Sigmoid colon (tissue), 7 donors: ENCODE results near the gene HOXD3. TPM values are rescaled to one million over a fixed set of nuclear protein-coding genes. Genes with fewer than 3 reads are reported as not detected.

Experiments used
- DNase-seq: peaks from one replicate; pipeline ENCODE4 v3.0.0-alpha.2; 2019
- H3K27ac ChIP-seq, 4 donors: fragments of 200-600 bp; sonication (generic); one replicate each; pipeline ENCODE4 v1.5.1; 2016 to 2019; ENCODE audit warnings: mild to moderate bottlenecking in 1 of 4
- H3K27me3 ChIP-seq, 3 donors: fragments of 200-600 bp; sonication (generic); one replicate each; pipeline ENCODE4 v1.5.1; 2019; ENCODE audit warnings: mild to moderate bottlenecking in 1 of 3
- H3K36me3 ChIP-seq, 4 donors: fragments of 200-600 bp; sonication (generic); one replicate each; pipeline ENCODE4 v1.5.1; 2016 to 2019
- H3K4me1 ChIP-seq, 4 donors: fragments of 200-600 bp; sonication (generic); one replicate each; pipeline ENCODE4 v1.5.1; 2017 to 2019
- H3K4me3 ChIP-seq, 4 donors: fragments of 200-600 bp; sonication (generic); one replicate each; pipeline ENCODE4 v1.5.1; 2017 to 2019; ENCODE audit warnings: mild to moderate bottlenecking in 2 of 4, moderate library complexity in 1 of 4
- H3K9me3 ChIP-seq, 4 donors: fragments of 200-600 bp in 3 of 4; sonication (generic) in 3 of 4; one replicate each; pipeline versions ENCODE4 v1.5.1 to v1.6.1; 2013 to 2019
- EP300 ChIP-seq, 4 donors: sonication (generic); formaldehyde crosslinking; IDR thresholded peaks; one replicate each; pipeline ENCODE4 v1.6.1; 2017; ENCODE audit warnings: antibody characterized with exemption in 4 of 4
- POLR2A ChIP-seq, 2 donors: fragments of 450-650 bp; IDR thresholded peaks; one replicate each; pipeline ENCODE4 v1.6.1; 2016; ENCODE audit warnings: antibody characterized with exemption in 2 of 2, mild to moderate bottlenecking in 2 of 2, moderate library complexity in 2 of 2
- POLR2AphosphoS5 ChIP-seq, 4 donors: sonication (generic); formaldehyde crosslinking; IDR thresholded peaks; one replicate each; pipeline ENCODE4 v1.6.1; 2017; ENCODE audit warnings: antibody characterized with exemption in 4 of 4
- WGBS, 2 donors: extraction: QIAGEN DNeasy Blood & Tissue Kit; methylation state at CpG; one replicate each; pipeline ENCODE4 v1.1.7; 2013; 5-methylcytosine and 5-hydroxymethylcytosine counted together
- intact Hi-C: fragments of 100-400 bp; cut with DNase I; formaldehyde crosslinking; loops from one replicate; pipeline ENCODE4 v1.15.1; 2023
- polyA plus RNA-seq, 3 donors: library from polyadenylated mRNA; stranded (reverse); fragments of 200-250 nt; gene quantifications; one replicate each; pipeline ENCODE4 v1.2.3, GENCODE V29; 2013
- total RNA-seq, 4 donors: library from RNA; depleted of rRNA; stranded (reverse); fragments of >200 nt; gene quantifications; one replicate each; pipeline ENCODE4 v1.1.0, GENCODE V29; 2016
- TF ChIP-seq, protein P1 (sequence below), 4 experiments: fragments of 450-650 bp in 3 of 4; fragments of 200-600 bp in 1 of 4; IDR thresholded peaks; one replicate each; pipeline ENCODE4 v1.5.1; 2016 to 2019; ENCODE audit warnings: antibody characterized with exemption in 4 of 4, mild to moderate bottlenecking in 3 of 4, moderate library complexity in 2 of 4
- donor health status: healthy with polysubstance abuse.
- donor health status: Bipolar disorder and iron deficiency.
- donor health status: healthy.

The HOXD3 gene
- total and polyA plus RNA-seq, 7 donors: 0.60 to 4.6 (median 1.4) TPM

DNA sequence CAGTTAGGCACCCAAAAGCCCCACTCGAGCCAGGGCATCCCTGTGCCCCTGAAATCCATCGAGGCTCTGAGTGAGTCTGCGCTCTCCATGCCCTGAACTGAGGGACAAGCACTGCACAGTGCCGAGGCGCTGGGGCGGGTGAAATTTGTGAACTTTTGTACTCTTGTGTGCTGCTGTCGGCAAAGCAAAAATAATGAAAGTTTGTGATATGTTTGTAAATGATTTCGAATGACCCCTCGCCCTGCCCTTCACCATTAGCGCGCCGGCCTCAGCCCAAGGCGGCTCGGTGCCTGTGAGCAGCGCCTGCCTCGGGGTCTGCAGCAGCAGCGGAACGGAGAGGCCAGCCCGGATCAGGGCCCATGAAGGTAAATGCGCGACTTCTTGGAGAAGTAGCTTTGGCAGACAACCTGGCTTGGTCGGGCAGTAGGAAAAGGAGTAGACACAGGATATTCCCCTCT, 7.6 kb upstream of the HOXD3 start:
- Histone ChIP-seq H3K4me1 (peaks cover 0 to 8% (median 2%) of the 10 kb centered on the region in 4 donors), H3K36me3 (peaks cover 0 to 9% (median 0%) of the 10 kb centered on the region in 4 donors), H3K4me3 (no peak overlapping the region), H3K9me3 (no peaks in the 10 kb centered on the region), H3K27ac (no peak overlapping the region), H3K27me3 (peaks cover 12 to 99% (median 75%) of the 10 kb centered on the region in 3 donors)
- TF ChIP-seq POLR2A (IDR thresholded peaks at IDR 0.05) (no peak), EP300 (IDR thresholded peaks at IDR 0.05) (no peak), POLR2AphosphoS5 (IDR thresholded peaks at IDR 0.05) (no peak)
- TF ChIP-seq, protein P1, sequence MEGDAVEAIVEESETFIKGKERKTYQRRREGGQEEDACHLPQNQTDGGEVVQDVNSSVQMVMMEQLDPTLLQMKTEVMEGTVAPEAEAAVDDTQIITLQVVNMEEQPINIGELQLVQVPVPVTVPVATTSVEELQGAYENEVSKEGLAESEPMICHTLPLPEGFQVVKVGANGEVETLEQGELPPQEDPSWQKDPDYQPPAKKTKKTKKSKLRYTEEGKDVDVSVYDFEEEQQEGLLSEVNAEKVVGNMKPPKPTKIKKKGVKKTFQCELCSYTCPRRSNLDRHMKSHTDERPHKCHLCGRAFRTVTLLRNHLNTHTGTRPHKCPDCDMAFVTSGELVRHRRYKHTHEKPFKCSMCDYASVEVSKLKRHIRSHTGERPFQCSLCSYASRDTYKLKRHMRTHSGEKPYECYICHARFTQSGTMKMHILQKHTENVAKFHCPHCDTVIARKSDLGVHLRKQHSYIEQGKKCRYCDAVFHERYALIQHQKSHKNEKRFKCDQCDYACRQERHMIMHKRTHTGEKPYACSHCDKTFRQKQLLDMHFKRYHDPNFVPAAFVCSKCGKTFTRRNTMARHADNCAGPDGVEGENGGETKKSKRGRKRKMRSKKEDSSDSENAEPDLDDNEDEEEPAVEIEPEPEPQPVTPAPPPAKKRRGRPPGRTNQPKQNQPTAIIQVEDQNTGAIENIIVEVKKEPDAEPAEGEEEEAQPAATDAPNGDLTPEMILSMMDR (IDR thresholded peaks at IDR 0.05): no peak
- DNase-seq: no peak
- intact Hi-C loops: loop anchor here (10.0 kb wide), 1 partner anchor 665 kb away; no protein-coding TSS in a partner anchor
- 66 to 88% methylated on average over 22 of the region's 22 CpGs for WGBS, 2 donors

DNA sequence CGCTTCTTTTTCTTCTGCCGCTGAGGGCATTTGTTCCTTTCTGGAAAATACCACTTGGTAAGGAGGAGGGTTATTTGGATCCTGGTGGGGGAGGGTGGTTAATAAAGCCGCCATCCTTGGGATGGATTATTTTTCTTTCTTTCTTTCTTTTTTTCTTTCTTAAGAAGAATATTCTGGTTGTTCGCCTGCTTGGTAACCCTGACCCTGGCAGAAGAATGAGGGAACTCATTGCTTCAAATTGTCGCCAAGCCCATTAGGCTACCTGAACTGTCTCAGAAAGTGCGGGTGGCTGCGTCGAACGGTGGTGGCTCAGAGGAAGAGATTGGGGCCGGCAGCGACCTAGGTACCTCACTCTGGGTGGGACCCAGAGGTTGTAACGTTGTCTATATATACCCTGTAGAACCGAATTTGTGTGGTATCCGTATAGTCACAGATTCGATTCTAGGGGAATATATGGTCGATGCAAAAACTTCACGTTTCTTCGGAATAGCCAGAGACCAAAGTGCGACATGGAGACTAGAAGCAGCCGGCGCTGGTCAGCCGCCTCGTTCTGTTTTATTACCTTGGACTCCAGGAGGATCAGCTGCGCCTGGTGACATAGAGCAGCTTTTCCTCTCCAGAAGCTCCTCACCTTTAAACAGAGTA, 7.0 kb upstream of the HOXD3 start:
- peaks cover 0 to 8% (median 2%) of the 10 kb centered on the region in 4 donors for H3K4me1 ChIP-seq
- H3K27me3 ChIP-seq: peaks cover 12 to 99% (median 80%) of the 10 kb centered on the region in 3 donors
- no peak for TF ChIP-seq POLR2A (IDR thresholded peaks at IDR 0.05)
- TF ChIP-seq, protein P1 (IDR thresholded peaks at IDR 0.05): no peak
- no peak for TF ChIP-seq POLR2AphosphoS5 (IDR thresholded peaks at IDR 0.05)
- TF ChIP-seq EP300 (IDR thresholded peaks at IDR 0.05): no peak
- WGBS, 2 donors: 61 to 83% methylated on average over 24 of the region's 24 CpGs
- DNase-seq: no peak
- no peaks in the 10 kb centered on the region for H3K9me3 ChIP-seq
- no peak overlapping the region for H3K4me3 ChIP-seq
- intact Hi-C loops: loop anchor here (10.0 kb wide), 1 partner anchor 665 kb away; no protein-coding TSS in a partner anchor
- H3K36me3 ChIP-seq: peaks cover 0 to 9% (median 0%) of the 10 kb centered on the region in 4 donors
- no peak overlapping the region for H3K27ac ChIP-seq

DNA sequence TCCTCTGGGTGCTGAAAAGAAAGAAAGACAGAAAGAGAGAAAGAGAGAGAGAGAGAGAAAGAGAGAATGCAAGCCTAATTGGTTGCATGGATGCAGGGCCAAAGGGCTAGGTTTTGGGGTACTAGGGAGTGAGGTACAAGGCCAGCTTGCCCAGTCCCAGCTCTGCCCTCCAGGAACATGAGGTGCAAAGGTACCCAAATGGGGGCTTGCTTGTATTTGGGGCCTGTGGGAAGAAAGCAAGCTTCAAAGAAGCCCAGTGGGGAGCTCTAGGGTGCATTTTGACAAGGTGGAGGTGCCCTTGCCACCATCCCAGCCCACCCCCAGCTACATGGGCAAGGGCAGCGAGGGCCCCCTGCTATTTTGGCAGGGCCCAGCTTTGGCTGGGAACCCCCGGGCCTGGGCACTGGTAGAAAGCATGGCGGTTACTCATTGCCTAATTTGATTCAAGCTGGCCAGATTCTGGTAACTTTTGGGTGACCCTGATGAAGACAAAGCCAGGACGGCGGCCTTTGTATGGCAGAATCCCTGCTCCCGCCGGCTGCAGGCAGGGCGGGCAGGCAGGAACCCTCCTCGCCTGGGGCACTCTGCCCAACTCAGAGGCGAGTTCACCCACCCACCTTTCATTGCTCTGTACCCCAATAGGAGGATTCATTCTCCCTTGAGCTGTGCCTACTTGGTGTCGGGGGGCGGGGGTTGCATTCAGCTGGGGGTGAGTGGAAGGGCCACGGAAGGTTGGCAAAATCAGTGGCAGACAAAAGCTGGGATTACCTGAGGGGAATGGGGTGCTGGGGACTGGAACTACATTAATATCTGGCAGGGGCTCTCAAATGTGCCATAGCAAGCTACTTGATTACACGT, 6.3 kb upstream of the HOXD3 start:
- TF ChIP-seq EP300 (IDR thresholded peaks at IDR 0.05): no peak
- TF ChIP-seq, protein P1 (IDR thresholded peaks at IDR 0.05): no peak
- no peak for TF ChIP-seq POLR2A (IDR thresholded peaks at IDR 0.05)
- TF ChIP-seq POLR2AphosphoS5 (IDR thresholded peaks at IDR 0.05): no peak
- peaks cover 0 to 7% (median 2%) of the 10 kb centered on the region in 4 donors for H3K4me1 ChIP-seq
- H3K27ac ChIP-seq: no peak overlapping the region
- no peak overlapping the region for H3K4me3 ChIP-seq
- peaks cover 0 to 9% (median 0%) of the 10 kb centered on the region in 4 donors for H3K36me3 ChIP-seq
- H3K27me3 ChIP-seq: peaks cover 12 to 99% (median 86%) of the 10 kb centered on the region in 3 donors
- no peak for DNase-seq
- WGBS, 2 donors: 68 to 87% methylated on average over 14 of the region's 14 CpGs
- intact Hi-C loops: no loop called here
- no peaks in the 10 kb centered on the region for H3K9me3 ChIP-seq

DNA sequence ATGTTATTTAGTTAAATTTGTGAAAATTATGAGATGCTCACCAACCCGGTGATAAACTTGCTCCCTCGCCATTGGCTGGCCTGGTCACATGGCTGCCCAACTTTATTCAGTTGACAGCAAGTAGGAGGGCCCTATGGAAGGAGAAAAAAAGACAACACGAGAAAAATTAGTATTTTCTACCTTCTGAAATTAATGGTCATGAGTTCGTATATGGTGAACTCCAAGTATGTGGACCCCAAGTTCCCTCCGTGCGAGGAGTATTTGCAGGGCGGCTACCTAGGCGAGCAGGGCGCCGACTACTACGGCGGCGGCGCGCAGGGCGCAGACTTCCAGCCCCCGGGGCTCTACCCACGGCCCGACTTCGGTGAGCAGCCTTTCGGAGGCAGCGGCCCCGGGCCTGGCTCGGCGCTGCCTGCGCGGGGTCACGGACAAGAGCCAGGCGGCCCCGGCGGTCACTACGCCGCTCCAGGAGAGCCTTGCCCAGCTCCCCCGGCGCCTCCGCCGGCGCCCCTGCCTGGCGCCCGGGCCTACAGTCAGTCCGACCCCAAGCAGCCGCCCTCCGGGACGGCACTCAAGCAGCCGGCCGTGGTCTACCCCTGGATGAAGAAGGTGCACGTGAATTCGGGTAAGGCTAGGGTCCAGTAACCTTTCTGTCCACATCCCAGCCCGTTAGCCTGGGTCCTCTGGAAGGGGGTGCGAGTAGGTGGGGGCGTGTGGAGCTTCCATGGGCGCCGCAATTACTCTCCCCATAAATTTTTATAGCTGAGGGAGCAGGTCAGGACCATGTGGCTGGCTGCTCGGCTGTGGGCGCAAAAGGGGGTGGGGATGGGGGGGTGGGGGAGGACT, 5.4 kb upstream of the HOXD3 start, which contains the start of gene HOXD4:
Gene HOXD4, plus strand, starts transcription at position 109 of the 846 bp plus-strand sequence. Its CDS starts 84 bp downstream, at position 193.
- peak within 1 kb of the TSS in 3 of 4 donors; percentile 13 to 29 (median 23) for H3K4me3 ChIP-seq
- H3K27me3 ChIP-seq: peaks cover 19 to 99% (median 86%) of the 10 kb centered on the region in 3 donors
- WGBS, 2 donors: 53 to 79% methylated on average over 55 of the region's 55 CpGs
- peaks cover 0 to 5% (median under 1%) of the 10 kb centered on the region in 4 donors for H3K4me1 ChIP-seq
- intact Hi-C loops: no loop called here
- H3K9me3 ChIP-seq: no peaks in the 10 kb centered on the region
- no peak within 1 kb of the TSS for H3K27ac ChIP-seq
- peaks cover 0 to 9% (median 0%) of the 10 kb centered on the region in 4 donors for H3K36me3 ChIP-seq
- no peak for TF ChIP-seq POLR2AphosphoS5 (IDR thresholded peaks at IDR 0.05)
- TF ChIP-seq, protein P1 (IDR thresholded peaks at IDR 0.05): no peak
- no peak for TF ChIP-seq POLR2A (IDR thresholded peaks at IDR 0.05)
- no peak for DNase-seq
